Lower lobe of right lung (tissue), 2 donors: ENCODE data around the gene LAD1. TPM values are rescaled to one million over a fixed set of nuclear protein-coding genes. Genes with fewer than 3 reads are reported as not detected.
A peak's percentile ranks its signal among the peaks of the same experiment; 100 is the strongest.

Experiments
- ATAC-seq, 2 donors: fragments of 200-7000 bp; cut with Tn5 transposase; one replicate each; pipeline ENCODE4 v1.9.1; 2020 to 2022; ENCODE audit warnings: mild to moderate bottlenecking in 2 of 2, moderate library complexity in 2 of 2
- DNase-seq: peaks from one replicate; pipeline ENCODE4 v3.0.0-alpha.2; 2020
- H3K27ac ChIP-seq: fragments of 200-600 bp; one replicate; pipeline ENCODE4 v1.8.0; 2022
- H3K27me3 ChIP-seq: fragments of 200-600 bp; one replicate; pipeline ENCODE4 v1.8.0; 2022; ENCODE audit warnings: low read depth
- H3K36me3 ChIP-seq: fragments of 200-600 bp; one replicate; pipeline ENCODE4 v1.8.0; 2022; ENCODE audit warnings: mild to moderate bottlenecking
- H3K4me1 ChIP-seq: fragments of 200-600 bp; one replicate; pipeline ENCODE4 v1.8.0; 2022
- H3K4me3 ChIP-seq: fragments of 200-600 bp; one replicate; pipeline ENCODE4 v1.8.0; 2022; ENCODE audit warnings: mild to moderate bottlenecking
- H3K9me3 ChIP-seq: fragments of 200-600 bp; one replicate; pipeline ENCODE4 v1.8.0; 2022
- CTCF ChIP-seq: fragments of 200-600 bp; IDR thresholded peaks from one replicate; pipeline ENCODE4 v1.8.0; 2022; ENCODE audit warnings: antibody characterized with exemption, mild to moderate bottlenecking
- intact Hi-C: fragments of 100-400 bp; cut with DNase I; formaldehyde crosslinking; loops from one replicate; pipeline ENCODE4 v1.11.0; 2022
- total RNA-seq: library from RNA; stranded (reverse); fragmentation: NEBNext Ultra II Directional; extraction: Animal tissue kit (Norgen Biotek cat#: 25700); gene quantifications from one replicate; pipeline ENCODE4 v1.2.1, GENCODE V29; 2021
- donor health status: DM: no; HTN: yes; CAD: no; lungs with severe emphysema.

Gene LAD1
- total RNA-seq, 1 donor from 2014 or later, result 35.3 TPM

DNA sequence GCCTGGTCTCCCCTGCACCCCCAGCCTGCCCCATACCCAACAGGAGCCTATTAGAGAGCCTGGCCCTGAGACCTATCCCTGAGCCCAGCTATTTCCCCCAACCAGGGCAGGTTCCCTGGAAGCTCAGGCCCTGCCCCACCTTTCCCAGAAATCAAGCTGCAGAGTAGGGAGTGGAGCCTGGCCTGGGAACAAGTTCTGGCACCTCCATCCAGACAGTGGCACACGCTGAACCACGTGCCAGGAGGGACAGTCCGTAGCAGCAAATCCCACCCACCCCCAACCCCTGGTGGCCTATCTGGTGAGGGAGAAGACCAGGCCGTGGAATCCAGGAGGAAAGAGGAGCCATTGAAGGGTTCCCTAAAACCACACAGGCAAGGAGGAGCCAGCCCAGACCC is 44.2 kb downstream of the LAD1 start:
- H3K9me3 ChIP-seq, result no peaks in the 10 kb centered on the region

DNA sequence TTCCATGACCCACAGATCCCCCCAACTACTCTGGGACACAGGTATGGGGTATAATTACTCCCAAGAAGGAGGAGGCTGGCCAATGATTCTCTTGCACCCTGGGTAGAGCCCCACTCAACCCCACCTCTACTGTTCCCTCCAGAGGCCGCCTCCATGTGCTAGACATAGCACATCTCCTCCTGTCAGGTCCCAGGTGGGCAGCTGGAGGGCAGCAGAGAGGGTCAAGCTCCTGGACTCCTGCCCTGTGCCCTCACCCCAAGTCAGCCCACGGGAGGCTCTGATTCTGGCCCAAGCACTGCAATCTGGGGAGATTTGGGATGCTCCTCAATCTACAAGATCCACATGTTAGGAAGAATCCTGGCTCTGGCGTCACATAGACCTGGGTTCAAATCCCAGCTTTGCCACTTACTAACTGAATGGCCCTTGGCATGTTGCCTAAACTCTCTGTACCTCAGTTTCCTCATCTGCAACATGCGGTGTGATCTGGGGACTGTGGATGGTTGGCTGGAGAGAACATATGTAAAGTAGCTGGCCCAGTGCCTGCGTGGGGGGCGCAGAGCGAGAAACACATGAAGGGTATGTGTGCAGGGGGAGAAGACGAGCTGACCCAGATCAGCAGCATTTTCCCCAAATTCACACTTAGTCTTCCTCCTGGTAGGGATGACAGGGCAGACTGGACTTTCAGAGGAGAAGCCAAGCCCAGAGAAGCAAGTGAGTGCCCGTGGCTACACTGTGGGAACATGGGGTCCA is 44.8 kb downstream of the LAD1 start:
- no peaks in the 10 kb centered on the region for H3K4me1 ChIP-seq
- H3K36me3 ChIP-seq, result no peaks in the 10 kb centered on the region
- ATAC-seq (no peak), DNase-seq (peak; percentile 23)
- no peaks in the 10 kb centered on the region for H3K9me3 ChIP-seq
- no peak overlapping the region for H3K4me3 ChIP-seq
- no peak for TF ChIP-seq CTCF
- no peaks in the 10 kb centered on the region for H3K27me3 ChIP-seq
- no peak overlapping the region for H3K27ac ChIP-seq
- intact Hi-C loops, result no loop called here

More for the DNA sequence above, 44.2 kb downstream of the LAD1 start:
- TF ChIP-seq CTCF, result no peak
- no peak for ATAC-seq
- H3K4me1 ChIP-seq, result no peaks in the 10 kb centered on the region
- H3K27ac ChIP-seq, result no peak overlapping the region
- no peaks in the 10 kb centered on the region for H3K36me3 ChIP-seq
- no peak overlapping the region for H3K4me3 ChIP-seq
- intact Hi-C loops, result no loop called here
- peak; percentile 8 for DNase-seq
- no peaks in the 10 kb centered on the region for H3K27me3 ChIP-seq

- no peak for ATAC-seq
- peaks cover 4% of the 10 kb centered on the region for H3K4me1 ChIP-seq
- DNase-seq, result peak; percentile 18
Observed at GRCh38 chr1:201353186-201353940, 45.8 kb downstream of the LAD1 start.

DNA sequence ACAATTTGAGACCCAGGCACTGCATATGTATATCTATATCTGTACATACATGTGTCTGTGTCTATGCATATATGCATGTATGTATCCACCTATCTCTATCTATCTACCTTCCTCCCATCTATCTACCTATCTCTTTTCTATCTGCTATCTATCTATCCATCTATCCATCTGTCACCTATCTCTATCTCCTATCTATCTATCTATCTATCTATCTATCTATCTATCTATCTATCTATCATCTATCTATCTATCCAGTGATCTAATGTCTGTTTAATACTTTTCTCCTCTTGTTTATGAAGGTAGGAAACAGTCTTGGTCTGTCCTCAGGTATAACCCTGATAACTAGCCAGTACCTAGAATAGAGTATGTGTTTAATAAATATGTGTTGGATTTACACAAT is 47.5 kb downstream of the LAD1 start:
- H3K36me3 ChIP-seq, result no peaks in the 10 kb centered on the region
- no peak for DNase-seq
- no peak for TF ChIP-seq CTCF

More at GRCh38 chr1:201353186-201353940, 45.8 kb downstream of the LAD1 start:
- intact Hi-C loops, result no loop called here
- H3K36me3 ChIP-seq, result no peaks in the 10 kb centered on the region
- H3K27me3 ChIP-seq, result no peaks in the 10 kb centered on the region
- no peak overlapping the region for H3K4me3 ChIP-seq
- no peak for TF ChIP-seq CTCF
- no peak overlapping the region for H3K27ac ChIP-seq
- no peaks in the 10 kb centered on the region for H3K9me3 ChIP-seq

GRCh38 chr1:201350884-201351283 is 48.2 kb downstream of the LAD1 start:
- H3K27me3 ChIP-seq, result no peaks in the 10 kb centered on the region
- ATAC-seq (no peak), DNase-seq (peak; percentile 8)
- no peaks in the 10 kb centered on the region for H3K9me3 ChIP-seq
- TF ChIP-seq CTCF, result no peak
- no peak overlapping the region for H3K27ac ChIP-seq
- no peaks in the 10 kb centered on the region for H3K36me3 ChIP-seq
- no peak overlapping the region for H3K4me3 ChIP-seq
- peaks cover 4% of the 10 kb centered on the region for H3K4me1 ChIP-seq
- intact Hi-C loops, result no loop called here

More for the DNA sequence above, 47.5 kb downstream of the LAD1 start:
- Histone ChIP-seq H3K4me3 (no peak overlapping the region), H3K4me1 (peaks cover 4% of the 10 kb centered on the region), H3K9me3 (no peaks in the 10 kb centered on the region), H3K27ac (no peak overlapping the region), H3K27me3 (no peaks in the 10 kb centered on the region)
- ATAC-seq, result no peak
- intact Hi-C loops, result no loop called here
